GM12873 (cell line): ENCODE results near the gene CAMK2B.

Experiments used
- TF ChIP-seq, protein P1 (sequence below): IDR thresholded peaks from 2 replicates; pipeline ENCODE4 v1.5.1; 2012; ENCODE audit warnings: low read depth, mild to moderate bottlenecking, moderate library complexity, low read length, control low read depth; ENCODE audit not compliant: insufficient read depth; ENCODE audit errors: missing control alignments

CAMK2B gene

DNA sequence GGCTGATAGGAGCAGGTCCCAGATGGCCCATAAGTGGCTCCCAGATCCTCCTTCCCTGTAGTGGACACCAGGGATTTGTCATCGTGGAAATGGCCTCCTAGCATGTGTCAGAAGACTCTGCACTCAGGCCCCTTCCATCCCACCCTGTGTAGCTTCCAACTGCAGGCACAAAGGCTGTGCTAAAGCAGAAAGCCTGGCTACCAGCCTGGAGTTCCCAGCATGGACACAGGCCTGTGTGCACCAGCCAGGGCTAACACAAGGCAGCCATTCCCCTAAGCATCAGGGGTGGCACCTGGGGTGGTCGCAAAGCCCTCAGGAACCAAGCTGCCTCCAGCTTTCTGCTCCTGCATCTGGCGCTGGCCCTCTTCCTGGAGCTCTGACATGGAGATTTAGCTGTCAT is 4.5 kb upstream of the CAMK2B start:
- TF ChIP-seq, protein P1, sequence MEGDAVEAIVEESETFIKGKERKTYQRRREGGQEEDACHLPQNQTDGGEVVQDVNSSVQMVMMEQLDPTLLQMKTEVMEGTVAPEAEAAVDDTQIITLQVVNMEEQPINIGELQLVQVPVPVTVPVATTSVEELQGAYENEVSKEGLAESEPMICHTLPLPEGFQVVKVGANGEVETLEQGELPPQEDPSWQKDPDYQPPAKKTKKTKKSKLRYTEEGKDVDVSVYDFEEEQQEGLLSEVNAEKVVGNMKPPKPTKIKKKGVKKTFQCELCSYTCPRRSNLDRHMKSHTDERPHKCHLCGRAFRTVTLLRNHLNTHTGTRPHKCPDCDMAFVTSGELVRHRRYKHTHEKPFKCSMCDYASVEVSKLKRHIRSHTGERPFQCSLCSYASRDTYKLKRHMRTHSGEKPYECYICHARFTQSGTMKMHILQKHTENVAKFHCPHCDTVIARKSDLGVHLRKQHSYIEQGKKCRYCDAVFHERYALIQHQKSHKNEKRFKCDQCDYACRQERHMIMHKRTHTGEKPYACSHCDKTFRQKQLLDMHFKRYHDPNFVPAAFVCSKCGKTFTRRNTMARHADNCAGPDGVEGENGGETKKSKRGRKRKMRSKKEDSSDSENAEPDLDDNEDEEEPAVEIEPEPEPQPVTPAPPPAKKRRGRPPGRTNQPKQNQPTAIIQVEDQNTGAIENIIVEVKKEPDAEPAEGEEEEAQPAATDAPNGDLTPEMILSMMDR, result no peak

DNA sequence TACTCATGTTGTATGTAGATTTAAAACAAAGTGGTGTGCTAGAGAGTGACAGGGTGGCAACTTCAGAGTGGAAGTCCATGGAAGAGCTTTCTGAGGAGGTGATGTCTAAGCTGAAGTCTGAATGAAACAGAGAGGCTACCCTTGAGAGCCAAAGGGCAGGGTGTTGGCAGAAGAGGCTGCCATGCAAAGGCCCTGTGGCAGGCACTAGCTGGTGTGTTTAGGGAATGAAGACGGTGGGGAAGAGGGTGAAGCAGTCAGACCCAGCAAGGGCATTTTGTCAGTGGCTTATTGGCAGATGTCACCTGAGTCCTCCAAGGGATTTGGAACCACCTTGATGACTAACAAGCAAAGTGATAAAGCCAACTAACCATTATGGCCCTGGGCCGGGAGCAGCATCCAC is 3.7 kb upstream of the CAMK2B start:
- TF ChIP-seq, protein P1, result no peak

DNA sequence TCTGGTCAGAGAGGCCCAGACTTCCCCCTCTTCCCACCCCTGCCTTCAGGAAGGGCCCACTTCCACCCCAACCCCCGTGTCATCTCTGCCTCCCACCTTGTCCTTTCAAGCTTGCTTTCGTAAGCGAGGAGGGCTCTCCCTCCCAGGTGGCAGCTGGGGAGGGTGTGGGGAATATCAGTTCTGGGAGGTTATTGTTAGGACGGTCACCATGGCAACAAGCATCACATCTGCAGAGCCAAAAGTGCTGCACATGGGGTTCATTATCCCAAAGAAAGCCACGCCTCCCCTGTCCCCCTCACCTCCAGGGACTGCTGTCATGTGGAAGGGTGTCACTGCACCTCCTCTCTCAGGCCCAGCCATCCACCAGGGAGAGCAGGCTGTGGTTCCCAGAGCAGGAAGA is 2.6 kb upstream of the CAMK2B start:
- TF ChIP-seq, protein P1, result no peak

DNA sequence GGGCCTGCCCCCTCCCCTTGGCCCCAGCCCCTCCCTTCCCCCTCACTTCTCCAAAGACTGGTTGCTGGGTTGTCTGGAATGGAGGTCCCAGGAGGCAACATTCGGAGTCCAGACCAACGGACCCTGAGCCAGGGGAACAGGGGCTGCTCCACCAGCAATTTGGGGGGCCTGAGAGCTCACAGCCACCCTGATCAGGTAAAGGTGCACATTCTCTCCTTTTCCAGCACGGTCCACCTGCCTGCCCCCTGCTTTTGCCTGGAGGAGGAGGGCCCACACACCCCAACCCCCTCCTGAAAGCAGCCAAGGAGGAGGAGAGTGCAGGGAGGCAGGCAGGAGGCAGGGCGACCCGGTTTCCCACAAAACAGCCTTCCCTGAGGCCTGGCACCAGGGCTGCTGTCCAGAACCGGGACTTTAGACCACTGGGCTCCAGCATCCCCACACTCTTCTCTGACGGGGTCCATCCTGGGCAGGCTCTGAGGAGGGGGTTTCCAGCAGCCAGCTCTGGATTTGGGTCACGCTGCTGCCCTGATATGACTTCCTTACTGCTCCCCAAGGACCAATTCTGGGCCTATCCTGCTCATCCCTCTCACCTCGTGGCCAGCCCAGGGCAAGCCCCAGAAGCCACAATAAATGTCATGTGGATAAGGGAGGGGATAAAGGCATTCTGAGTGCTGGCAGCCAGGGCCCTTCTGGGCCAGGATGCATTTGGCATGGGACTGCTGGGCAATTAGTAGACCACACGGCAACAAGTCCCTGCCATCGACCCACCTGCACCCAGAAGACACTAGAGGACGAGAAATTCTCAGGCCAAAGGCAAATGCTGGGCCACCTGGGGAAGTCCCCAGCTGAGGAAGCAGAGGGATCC is 1.1 kb upstream of the CAMK2B start:
- TF ChIP-seq, protein P1, result no peak

DNA sequence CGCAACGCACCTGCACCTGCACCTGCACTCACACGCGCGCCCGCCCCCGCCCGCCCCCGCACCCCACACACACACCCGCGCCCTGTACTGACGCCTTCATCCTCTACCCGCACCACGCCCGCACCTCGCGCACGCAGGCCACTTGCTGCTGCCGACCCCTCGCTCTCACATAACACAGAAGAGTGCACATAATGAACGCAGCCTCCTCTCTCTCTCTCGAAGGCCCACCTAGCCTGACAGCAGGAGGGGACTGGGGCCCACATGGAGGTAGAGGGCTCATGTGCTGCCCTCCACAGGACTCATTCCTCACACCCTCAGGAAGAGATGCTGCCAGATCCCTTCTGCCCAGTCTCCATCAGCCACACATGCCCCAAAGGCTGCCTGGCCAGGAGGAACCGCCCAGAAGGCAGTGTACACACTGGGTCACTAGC is 432 bp upstream of the CAMK2B start:
- TF ChIP-seq, protein P1, result no peak

DNA sequence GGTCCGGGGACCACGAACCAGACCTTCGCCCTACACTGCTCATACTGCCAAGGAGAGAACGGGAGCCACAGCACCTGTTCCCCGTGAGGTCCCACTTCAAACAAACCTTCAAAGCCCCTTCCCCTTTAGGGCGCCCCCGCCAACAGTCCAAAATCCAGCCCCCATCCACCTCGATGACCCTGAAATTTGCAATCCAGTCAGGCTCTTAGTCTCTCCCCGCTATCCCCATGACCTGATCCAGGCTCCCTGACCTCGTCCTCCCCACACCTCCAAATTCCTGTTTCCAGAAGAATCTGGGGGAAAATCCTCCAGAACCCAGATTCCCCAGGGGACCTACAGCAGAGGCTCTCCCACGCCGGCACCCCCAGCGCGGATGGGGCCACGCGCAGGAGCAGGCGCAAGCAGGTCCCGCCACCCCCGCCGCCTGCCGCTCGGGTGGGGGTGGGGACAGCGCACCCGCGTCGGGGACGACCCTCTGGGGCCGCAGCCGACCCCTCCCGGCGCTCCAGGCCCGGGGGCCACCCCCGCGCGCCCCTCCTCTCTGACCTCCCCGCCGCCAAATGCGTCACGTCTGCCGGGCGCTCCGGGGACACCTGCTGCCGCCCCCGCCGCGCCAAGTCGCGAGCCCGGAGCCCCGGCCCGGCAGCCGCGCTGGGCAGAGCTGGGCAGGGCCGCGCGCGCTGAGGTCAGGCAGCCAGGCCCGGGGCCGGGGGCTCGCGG is 753 bp downstream of the CAMK2B start:
- TF ChIP-seq, protein P1, result no peak

DNA sequence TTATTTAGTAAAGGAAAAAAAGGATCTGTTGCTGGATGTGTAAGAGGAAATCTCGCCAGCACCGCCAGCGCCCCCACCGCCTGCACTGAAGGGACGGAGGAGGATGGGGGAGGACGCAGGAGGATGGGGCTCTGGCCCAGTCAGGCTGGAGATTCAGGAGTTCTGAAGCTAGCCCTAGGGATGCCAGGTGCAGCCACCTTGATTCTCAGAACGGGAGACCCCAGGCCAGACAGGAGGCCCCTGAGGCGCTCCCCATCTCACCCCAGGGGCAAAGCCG is 1.3 kb downstream of the CAMK2B start:
- TF ChIP-seq, protein P1, result no peak
